Measurements from ENCODE around the gene NAV2. TPM values are rescaled to one million over a fixed set of nuclear protein-coding genes. Genes with fewer than 3 reads are reported as not detected.

The NAV2 gene
- total RNA-seq, 1 experiment from 2014 or later = 63.5 TPM

GRCh38 chr11:19742588-19743292 is 30.1 kb downstream of the NAV2 start:
- H3K36me3 ChIP-seq (ENCODE audit: control insufficient read depth, insufficient read depth, low read length) = no peaks in the 10 kb centered on the region
- DNase-seq = peak; percentile 82 to 84

GRCh38 chr11:19743622-19744021 is 31.0 kb downstream of the NAV2 start:
- Mint-ChIP-seq H3K27me3 (ENCODE audit: insufficient read depth, unreplicated experiment) (no peaks in the 10 kb centered on the region), H3K36me3 (ENCODE audit: insufficient read depth, unreplicated experiment) (no peaks in the 10 kb centered on the region), H3K27ac (ENCODE audit: unreplicated experiment) (no peak overlapping the region), H3K9me3 (ENCODE audit: unreplicated experiment) (no peaks in the 10 kb centered on the region), H3K4me1 (ENCODE audit: low read depth, unreplicated experiment) (no peaks in the 10 kb centered on the region), H3K4me3 (ENCODE audit: unreplicated experiment) (no peak overlapping the region)
- DNase-seq = no peak
- Histone ChIP-seq H3K4me3 (ENCODE audit: low read depth, low read length) (no peak overlapping the region), H3K36me3 (ENCODE audit: control insufficient read depth, insufficient read depth, low read length) (no peaks in the 10 kb centered on the region), H3K9me3 (no peaks in the 10 kb centered on the region), H3K4me1 (no peaks in the 10 kb centered on the region), H3K27me3 (replicated peaks; ENCODE audit: control insufficient read depth, insufficient read depth, low read length) (no peaks in the 10 kb centered on the region)
- intact Hi-C loops (cut with micrococcal nuclease; ENCODE audit: unreplicated experiment) = loop anchor here (10.0 kb wide), 1 partner anchor 489 kb away; no protein-coding TSS in a partner anchor
- ChIA-PET POLR2A (no interaction called here), CTCF (interaction anchor here (0.6 to 2.2 kb wide), 8 partner anchors 8 to 670 kb away, joined by 3 to 12 read pairs (median 7); no protein-coding TSS in a partner anchor)
- no TSS peak for BruUV-seq (replicated peaks)
- no peak for TF ChIP-seq CTCF (IDR thresholded peaks at IDR 0.05; ENCODE audit: insufficient read depth in 1 of 2, low read depth in 1 of 2, low read length in 1 of 2, severe bottlenecking in 1 of 2, unreplicated experiment in 1 of 2)

More at GRCh38 chr11:19742588-19743292, 30.1 kb downstream of the NAV2 start:
- Mint-ChIP-seq H3K4me3 (ENCODE audit: unreplicated experiment) (no peak overlapping the region), H3K27ac (ENCODE audit: unreplicated experiment) (no peak overlapping the region), H3K27me3 (ENCODE audit: insufficient read depth, unreplicated experiment) (no peaks in the 10 kb centered on the region), H3K9me3 (ENCODE audit: unreplicated experiment) (no peaks in the 10 kb centered on the region), H3K36me3 (ENCODE audit: insufficient read depth, unreplicated experiment) (no peaks in the 10 kb centered on the region), H3K4me1 (ENCODE audit: low read depth, unreplicated experiment) (no peaks in the 10 kb centered on the region)
- no TSS peak for BruUV-seq (replicated peaks)
- Histone ChIP-seq H3K9me3 (no peaks in the 10 kb centered on the region), H3K4me1 (no peaks in the 10 kb centered on the region), H3K4me3 (ENCODE audit: low read depth, low read length) (no peak overlapping the region), H3K27me3 (replicated peaks; ENCODE audit: control insufficient read depth, insufficient read depth, low read length) (no peaks in the 10 kb centered on the region)
- POLR2A ChIA-PET = no interaction called here
- peak; percentile 77 to 86 for TF ChIP-seq CTCF (IDR thresholded peaks at IDR 0.05; ENCODE audit: insufficient read depth in 1 of 2, low read depth in 1 of 2, low read length in 1 of 2, severe bottlenecking in 1 of 2, unreplicated experiment in 1 of 2)
- CTCF ChIA-PET = interaction anchor here (0.6 to 2.2 kb wide), 15 partner anchors 9 to 669 kb away, joined by 3 to 12 read pairs (median 4); partner anchors contain the start of gene NAV2
- intact Hi-C loops (cut with micrococcal nuclease; ENCODE audit: unreplicated experiment) = loop anchor here (1.0 to 10.0 kb wide), 7 partner anchors 30 to 671 kb away; partner anchors contain the start of gene NAV2

DNA sequence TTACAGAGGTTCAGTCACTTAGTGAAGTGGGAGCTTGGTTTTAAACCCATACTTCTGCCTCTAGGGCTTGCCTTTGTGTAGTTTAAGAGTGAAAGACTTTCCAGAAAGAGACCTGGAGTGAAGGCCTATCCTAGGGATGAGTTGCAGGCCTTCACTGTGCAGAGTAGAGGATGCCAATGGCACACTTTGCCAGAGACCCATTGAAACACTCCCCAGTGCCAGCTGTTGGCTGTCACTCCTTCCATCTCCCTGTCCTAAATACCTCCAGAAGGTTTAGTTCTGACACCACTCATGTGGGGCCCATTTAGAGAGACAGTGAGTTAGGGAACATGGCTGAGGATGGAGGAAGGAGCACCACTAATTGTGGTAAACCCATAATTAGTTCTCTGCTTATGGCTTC is 31.5 kb downstream of the NAV2 start:
- H3K4me1 Mint-ChIP-seq (ENCODE audit: low read depth, unreplicated experiment) = no peaks in the 10 kb centered on the region
- H3K9me3 Mint-ChIP-seq (ENCODE audit: unreplicated experiment) = no peaks in the 10 kb centered on the region
- no peak for DNase-seq
- H3K27me3 Mint-ChIP-seq (ENCODE audit: insufficient read depth, unreplicated experiment) = no peaks in the 10 kb centered on the region
- no peaks in the 10 kb centered on the region for H3K9me3 ChIP-seq
- H3K36me3 ChIP-seq (ENCODE audit: control insufficient read depth, insufficient read depth, low read length) = no peaks in the 10 kb centered on the region
- intact Hi-C loops (cut with micrococcal nuclease; ENCODE audit: unreplicated experiment) = loop anchor here (10.0 kb wide), 1 partner anchor 489 kb away; no protein-coding TSS in a partner anchor
- BruUV-seq (replicated peaks) = no TSS peak
- H3K27me3 ChIP-seq (replicated peaks; ENCODE audit: control insufficient read depth, insufficient read depth, low read length) = no peaks in the 10 kb centered on the region
- H3K4me3 Mint-ChIP-seq (ENCODE audit: unreplicated experiment) = no peak overlapping the region
- H3K36me3 Mint-ChIP-seq (ENCODE audit: insufficient read depth, unreplicated experiment) = no peaks in the 10 kb centered on the region
- no peak overlapping the region for H3K4me3 ChIP-seq (ENCODE audit: low read depth, low read length)
- TF ChIP-seq CTCF (IDR thresholded peaks at IDR 0.05; ENCODE audit: insufficient read depth in 1 of 2, low read depth in 1 of 2, low read length in 1 of 2, severe bottlenecking in 1 of 2, unreplicated experiment in 1 of 2) = no peak
- POLR2A ChIA-PET = no interaction called here
- H3K4me1 ChIP-seq = no peaks in the 10 kb centered on the region
- CTCF ChIA-PET = interaction anchor here (1.9 to 2.2 kb wide), 2 partner anchors 159 to 187 kb away, joined by 4 to 9 read pairs; no protein-coding TSS in a partner anchor
- no peak overlapping the region for H3K27ac Mint-ChIP-seq (ENCODE audit: unreplicated experiment)
